SH-SY5Y (cell line): ENCODE data around the gene ARX.

Source experiments
- GATA2 ChIP-seq: IDR thresholded peaks from 2 replicates; pipeline ENCODE4 v1.6.1; 2011; ENCODE audit warnings: mild to moderate bottlenecking, low read depth, low read length
- GATA3 ChIP-seq: IDR thresholded peaks from 2 replicates; pipeline ENCODE4 v1.6.1; 2011; ENCODE audit warnings: low read depth, mild to moderate bottlenecking, low read length, moderate library complexity

GRCh38 chrX:25012433-25012735, 3.4 kb downstream of the ARX start:
- no peak for TF ChIP-seq GATA3
- TF ChIP-seq GATA2, result no peak
